HG02763 (cell line): ENCODE results near the gene JADE2.

ENCODE experiments used
- ATAC-seq: cut with Tn5 transposase; IDR thresholded peaks from one replicate; pipeline ENCODE4 v1.9.1; 2021; ENCODE audit warnings: mild to moderate bottlenecking, moderate library complexity; ENCODE audit not compliant: unreplicated experiment

Gene JADE2

GRCh38 chr5:134626369-134627014, 101.0 kb downstream of the JADE2 start:
- ATAC-seq = no peak
